ENCODE results near the gene ZNF556.

ZNF556 gene

DNA sequence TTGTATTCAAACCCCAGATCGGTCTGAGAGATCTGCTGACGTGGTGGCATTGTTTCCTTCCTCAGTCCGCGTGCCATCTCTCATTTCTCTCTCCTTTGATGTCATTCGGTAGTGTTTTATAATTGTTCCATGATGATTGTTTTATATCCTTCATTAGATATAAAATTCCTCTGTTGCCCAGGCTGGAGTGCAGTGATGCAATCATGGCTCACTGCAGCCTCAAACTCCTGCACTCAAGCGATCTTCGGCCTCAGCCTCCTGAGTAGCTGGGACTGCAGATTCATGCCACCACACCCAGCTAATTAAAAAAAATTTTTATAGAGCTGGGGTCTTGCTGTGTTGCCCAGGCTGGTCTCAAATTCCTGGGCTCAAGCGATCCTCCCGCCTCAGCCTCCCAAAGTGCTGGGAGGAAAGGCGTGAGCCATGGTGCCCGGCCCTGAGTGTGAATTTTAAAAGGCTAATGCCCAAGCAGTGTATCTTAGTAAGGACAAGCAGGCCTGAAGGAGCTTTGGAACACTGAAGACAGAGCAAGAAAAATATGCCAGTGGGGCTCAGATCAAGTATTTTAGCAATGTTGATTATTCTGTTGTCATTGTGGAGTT lies 38.9 kb downstream of the ZNF556 start:
- no peak for DNase-seq (ENCODE audit: low spot score)

DNA sequence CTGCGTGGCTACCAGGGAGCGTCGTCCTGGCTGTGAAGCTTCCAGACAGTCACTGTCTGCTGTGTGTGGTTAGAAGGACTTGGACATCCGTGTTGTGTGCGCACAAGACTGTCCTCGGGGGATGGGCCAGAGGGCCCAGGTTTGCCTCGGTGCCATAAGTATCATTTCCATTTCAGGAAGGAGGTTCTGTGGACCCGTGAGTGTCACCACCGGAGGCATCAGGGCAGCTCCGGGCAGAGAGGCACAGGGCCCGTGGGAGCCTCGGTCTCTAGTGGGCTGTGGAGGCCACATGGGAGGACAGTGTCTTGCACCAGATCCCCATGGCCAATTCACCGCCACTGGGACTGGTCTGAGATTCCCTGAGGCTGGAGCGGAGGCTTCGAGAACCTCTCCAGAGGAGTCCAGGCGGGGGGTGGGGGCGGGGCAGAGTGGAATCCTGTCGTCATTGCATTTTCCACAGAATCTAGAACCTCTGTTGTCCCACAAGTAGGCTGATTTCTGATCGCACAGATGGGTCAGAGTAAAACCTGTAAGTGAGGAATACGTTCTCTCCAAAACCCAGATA lies 39.6 kb downstream of the ZNF556 start:
- no peak for DNase-seq (ENCODE audit: low spot score)

DNA sequence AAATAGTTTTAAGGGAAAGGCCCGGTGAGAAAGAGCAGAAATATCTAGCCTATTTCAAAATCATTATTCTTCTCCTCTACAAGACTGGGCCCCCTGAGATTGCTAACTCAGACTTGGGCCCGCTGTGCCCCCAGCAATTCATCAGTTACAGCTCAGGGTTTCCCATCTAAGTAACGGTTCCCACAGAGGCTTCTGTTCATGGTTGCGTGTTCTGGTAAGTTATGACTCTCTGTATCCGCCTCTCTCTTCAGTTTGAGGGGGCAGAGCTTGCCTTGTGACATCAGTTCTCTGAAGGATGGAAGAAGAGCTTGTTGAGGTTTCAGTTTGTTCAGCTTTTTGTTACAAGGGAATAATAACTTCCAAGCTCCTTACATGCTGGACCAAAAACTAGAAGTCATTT lies 45.2 kb downstream of the ZNF556 start:
- DNase-seq (ENCODE audit: low spot score) = no peak

DNA sequence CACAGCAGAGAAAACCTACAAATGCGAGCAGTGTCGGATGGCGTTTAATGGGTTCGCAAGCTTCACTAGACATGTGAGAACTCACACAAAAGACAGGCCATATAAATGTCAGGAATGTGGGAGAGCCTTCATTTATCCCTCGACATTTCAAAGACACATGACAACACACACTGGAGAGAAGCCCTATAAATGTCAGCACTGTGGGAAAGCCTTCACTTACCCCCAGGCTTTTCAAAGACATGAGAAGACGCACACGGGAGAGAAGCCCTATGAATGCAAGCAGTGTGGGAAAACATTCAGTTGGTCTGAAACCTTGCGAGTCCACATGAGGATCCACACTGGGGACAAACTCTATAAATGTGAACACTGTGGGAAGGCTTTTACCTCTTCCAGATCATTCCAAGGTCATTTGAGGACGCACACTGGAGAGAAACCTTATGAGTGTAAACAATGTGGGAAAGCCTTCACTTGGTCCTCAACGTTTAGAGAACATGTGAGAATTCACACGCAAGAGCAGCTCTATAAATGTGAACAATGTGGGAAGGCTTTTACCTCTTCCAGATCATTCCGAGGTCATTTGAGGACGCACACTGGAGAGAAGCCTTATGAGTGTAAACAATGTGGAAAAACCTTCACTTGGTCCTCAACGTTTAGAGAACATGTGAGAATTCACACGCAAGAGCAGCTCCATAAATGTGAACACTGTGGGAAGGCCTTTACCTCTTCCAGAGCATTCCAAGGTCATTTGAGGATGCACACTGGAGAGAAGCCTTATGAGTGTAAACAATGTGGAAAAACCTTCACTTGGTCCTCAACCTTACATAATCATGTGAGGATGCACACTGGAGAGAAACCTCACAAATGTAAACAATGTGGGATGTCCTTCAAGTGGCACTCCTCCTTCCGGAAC lies 50.4 kb downstream of the ZNF556 start:
- DNase-seq (ENCODE audit: low spot score) = no peak

DNA sequence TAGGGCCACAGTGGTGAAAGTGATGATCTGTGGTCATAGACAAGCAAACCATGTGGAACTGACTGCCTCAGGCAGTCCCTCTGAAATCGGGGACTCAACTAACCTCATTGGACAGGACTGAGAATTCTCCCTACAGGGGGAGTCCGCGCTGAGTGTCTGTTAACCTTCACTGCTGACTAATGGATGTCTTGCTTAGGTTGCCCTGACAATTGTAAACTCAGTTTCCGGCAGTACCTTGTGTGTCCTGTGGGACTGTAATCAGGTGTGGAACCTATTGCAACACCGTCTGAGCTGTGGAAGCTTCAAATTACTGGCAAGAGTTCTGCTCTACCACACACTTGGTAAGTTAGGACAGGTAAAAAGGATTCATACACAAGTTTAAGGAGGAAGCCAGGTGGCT lies 55.9 kb downstream of the ZNF556 start:
- DNase-seq (ENCODE audit: low spot score) = no peak

DNA sequence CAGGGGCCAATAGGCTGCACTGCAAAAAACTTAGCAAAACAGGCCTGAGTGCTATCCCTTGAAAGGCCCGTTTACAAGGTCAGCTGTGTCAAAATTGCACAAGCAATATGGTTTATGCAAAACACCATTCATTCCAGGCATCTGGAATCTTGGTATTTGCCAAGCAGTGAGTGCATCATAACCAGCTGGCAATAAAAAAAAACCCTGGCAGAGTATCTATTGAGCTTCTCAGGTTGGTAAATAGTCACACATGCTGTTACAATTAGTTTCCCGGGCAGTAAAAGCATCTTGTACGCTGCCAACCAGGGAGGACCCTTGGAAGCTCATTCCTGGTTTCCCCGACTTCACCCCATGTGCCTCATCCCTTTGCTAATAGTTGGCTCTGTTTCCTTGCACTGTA lies 56.4 kb downstream of the ZNF556 start:
- no peak for DNase-seq (ENCODE audit: low spot score)

DNA sequence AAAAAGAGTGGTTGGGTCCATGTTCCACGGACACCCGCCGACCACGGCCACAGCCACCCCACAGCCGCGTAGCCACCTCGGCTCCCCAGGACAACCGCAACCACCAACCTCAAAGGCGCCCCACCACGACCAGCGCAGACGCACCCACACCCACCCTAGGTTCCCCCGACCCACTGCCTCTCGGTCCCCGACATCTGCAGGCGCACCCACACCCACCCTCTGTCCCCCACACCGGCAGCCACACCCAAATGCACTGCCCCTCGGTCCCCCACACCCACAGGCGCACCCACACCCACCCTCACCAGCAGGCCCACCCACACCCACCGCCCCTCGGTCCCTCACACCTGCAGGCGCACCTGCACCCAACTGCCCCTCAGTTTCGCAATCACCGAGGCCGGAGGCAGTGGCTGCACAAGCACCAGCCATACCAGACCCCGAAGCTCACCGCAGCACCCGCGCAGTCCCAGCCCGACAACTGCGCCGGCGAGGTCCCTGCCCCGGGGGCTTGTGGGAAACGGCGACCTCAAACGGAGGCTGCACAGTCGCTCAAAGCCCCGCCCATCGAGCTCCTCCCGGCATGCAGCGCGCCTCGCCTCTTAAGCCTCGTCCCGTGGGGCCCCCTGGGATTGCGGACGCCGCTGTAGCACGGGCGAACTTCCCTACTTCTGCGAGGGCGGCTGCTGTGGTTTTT lies 59.4 kb downstream of the ZNF556 start:
- no peak for DNase-seq (ENCODE audit: low spot score)

DNA sequence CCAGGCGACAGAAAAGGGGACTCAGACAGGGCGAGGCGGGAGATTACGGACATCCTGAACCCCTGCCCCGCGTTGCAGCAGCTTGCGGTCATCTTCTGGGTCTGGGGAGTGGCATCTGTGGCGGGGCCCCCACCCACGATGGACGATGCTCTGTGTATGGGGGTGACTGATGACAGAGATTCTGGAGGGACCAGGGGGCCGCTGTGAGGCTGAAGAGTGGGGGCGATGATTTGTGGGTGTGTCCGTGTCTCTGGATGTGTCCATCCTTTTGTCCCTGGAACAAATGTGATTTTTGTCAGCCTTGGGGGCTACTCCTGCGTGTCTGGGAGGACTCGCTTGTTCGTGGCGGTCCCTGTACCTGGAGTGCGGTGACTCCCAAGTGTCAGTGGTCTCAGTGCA lies 59.9 kb downstream of the ZNF556 start:
- no peak for DNase-seq (ENCODE audit: low spot score)
